PC-3 (cell line): Measurements from ENCODE around the gene PFKFB4. TPM values are rescaled to one million over a fixed set of nuclear protein-coding genes. Genes with fewer than 3 reads are reported as not detected.
"Not testable (repeated sequence)": the region's sequence is repeated elsewhere in the genome, so short reads cannot be mapped to it uniquely, and the experiment has no call there.

ENCODE experiments used
- ATAC-seq: fragments of 200-7000 bp; cut with Tn5 transposase; 2 replicates; pipeline ENCODE4 v1.9.1; 2020; ENCODE audit warnings: mild to moderate bottlenecking, moderate library complexity
- BruUV-seq: library from RNA; stranded (reverse); fragments of 400-500 nt; replicated peaks from 2 replicates; lab custom pipeline; 2021; lab: Mats Ljungman, UMichigan
- CTCF ChIA-PET: fragments of 300-600 bp; sonication (Branson Sonifier 250); formaldehyde crosslinking; loops from one replicate; lab custom pipeline; 2022; ENCODE audit warnings: antibody characterized with exemption; lab: Charles Lee
- POLR2A ChIA-PET: fragments of 300-600 bp; sonication (Branson Sonifier 250); formaldehyde crosslinking; loops from one replicate; lab custom pipeline; 2022; ENCODE audit warnings: antibody characterized with exemption; ENCODE audit not compliant: unreplicated experiment; lab: Charles Lee
- DNase-seq: peaks from one replicate; pipeline ENCODE4 v3.0.0-alpha.2; 2015
- H2AFZ ChIP-seq: fragments of 300-600 bp; sonication (generic); 2 replicates; pipeline ENCODE4 v1.6.0; 2016; ENCODE audit warnings: antibody characterized with exemption, low read length
- H3F3A ChIP-seq: fragments of 300-600 bp; sonication (generic); one replicate; pipeline ENCODE4 v1.6.0; 2017; ENCODE audit warnings: antibody characterized with exemption, low read length, control low read depth, mild to moderate bottlenecking; ENCODE audit not compliant: unreplicated experiment
- H3K27ac ChIP-seq: fragments of 300-600 bp; sonication (generic); 2 replicates; pipeline ENCODE4 v1.5.1; 2016; ENCODE audit warnings: mild to moderate bottlenecking, low read length
- H3K27me3 ChIP-seq: fragments of 300-600 bp; sonication (generic); 2 replicates; pipeline ENCODE4 v1.6.1; 2016; ENCODE audit warnings: low read length, mixed read lengths
- H3K36me3 ChIP-seq: fragments of 300-600 bp; sonication (generic); 2 replicates; pipeline ENCODE4 v1.6.1; 2016; ENCODE audit warnings: low read depth, mixed run types, low read length, mixed read lengths
- H3K4me1 ChIP-seq: fragments of 300-600 bp; sonication (generic); 2 replicates; pipeline ENCODE4 v1.5.1; 2016; ENCODE audit warnings: low read length; ENCODE audit not compliant: insufficient read depth
- H3K4me2 ChIP-seq: fragments of 300-600 bp; sonication (generic); 2 replicates; pipeline ENCODE4 v1.6.0; 2016; ENCODE audit warnings: low read length
- H3K4me3 ChIP-seq: fragments of 300-600 bp; sonication (generic); 2 replicates; pipeline ENCODE4 v1.5.1; 2016; ENCODE audit warnings: mild to moderate bottlenecking, low read length, mixed read lengths
- H3K79me2 ChIP-seq: fragments of 300-600 bp; sonication (generic); 2 replicates; pipeline ENCODE4 v1.6.1; 2017; ENCODE audit warnings: low read length, mixed read lengths
- H3K9ac ChIP-seq: fragments of 300-600 bp; sonication (generic); 2 replicates; pipeline ENCODE4 v1.6.0; 2016; ENCODE audit warnings: mild to moderate bottlenecking, low read length
- H3K9me2 ChIP-seq: fragments of 300-600 bp; sonication (generic); replicated peaks from 2 replicates; pipeline ENCODE4 v1.6.1; 2016; ENCODE audit warnings: mixed run types, low read length, mixed read lengths
- H3K9me3 ChIP-seq: fragments of 300-600 bp; sonication (generic); 2 replicates; pipeline ENCODE4 v1.6.1; 2016; ENCODE audit warnings: low read length, mixed read lengths
- H4K20me1 ChIP-seq: fragments of 300-600 bp; sonication (generic); 2 replicates; pipeline ENCODE4 v1.6.1; 2016; ENCODE audit warnings: low read length, mixed read lengths
- CTCF ChIP-seq: fragments of 300-600 bp; sonication (generic); conservative IDR thresholded peaks from 2 replicates; pipeline ENCODE4 v1.5.1; 2017; ENCODE audit warnings: antibody characterized with exemption, low read depth, mild to moderate bottlenecking, low read length
- EZH2 ChIP-seq: fragments of 300-600 bp; sonication (generic); IDR thresholded peaks from one replicate; pipeline ENCODE4 v1.6.1; 2017; ENCODE audit warnings: antibody characterized with exemption, mild to moderate bottlenecking, low read length; ENCODE audit not compliant: unreplicated experiment
- EZH2phosphoT487 ChIP-seq: fragments of 300-600 bp; sonication (generic); IDR thresholded peaks from 2 replicates; pipeline ENCODE4 v1.6.1; 2018; ENCODE audit warnings: mild to moderate bottlenecking, antibody characterized with exemption, low read length, borderline replicate concordance
- intact Hi-C: fragments of 100-400 bp; cut with micrococcal nuclease; formaldehyde crosslinking; loops from 2 replicates; pipeline ENCODE4 v1.9.0; 2023
- total RNA-seq: library from RNA; depleted of rRNA; stranded (reverse); fragments of >200 nt; gene quantifications from 2 replicates; pipeline ENCODE4 v1.2.3, GENCODE V29; 2014

Gene PFKFB4
- total RNA-seq, 1 experiment from 2014 or later, result 33.5 TPM

DNA sequence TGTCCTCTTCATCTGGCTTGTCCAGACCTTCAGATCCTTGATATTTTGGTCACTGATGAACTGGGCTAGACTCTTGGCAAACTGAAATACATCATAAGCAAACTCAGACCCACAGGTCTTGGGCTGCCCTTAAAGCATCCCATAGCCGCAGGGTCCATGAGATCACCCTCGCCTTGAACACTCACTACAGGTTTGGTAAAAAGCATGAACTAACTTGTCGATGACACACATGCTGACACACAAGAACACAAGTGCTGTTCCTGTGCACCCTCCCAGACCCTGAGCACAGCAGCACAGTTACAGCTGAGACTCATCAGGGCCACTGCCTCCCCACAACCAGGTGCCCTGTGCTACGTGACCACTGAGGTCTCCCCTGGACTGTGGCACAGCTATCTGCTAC is 21.0 kb downstream of the PFKFB4 start:
- no peak overlapping the region for H3K9ac ChIP-seq
- H3K36me3 ChIP-seq, result peaks cover 48% of the 10 kb centered on the region
- no peaks in the 10 kb centered on the region for H3F3A ChIP-seq
- CTCF ChIA-PET, result no interaction called here
- no peaks in the 10 kb centered on the region for H4K20me1 ChIP-seq
- no peak overlapping the region for H3K4me3 ChIP-seq
- no peaks in the 10 kb centered on the region for H3K9me2 ChIP-seq
- intact Hi-C loops, result no loop called here
- BruUV-seq, result no TSS peak
- H3K79me2 ChIP-seq, result no peaks in the 10 kb centered on the region
- H3K9me3 ChIP-seq, result no peaks in the 10 kb centered on the region
- H3K4me1 ChIP-seq, result no peaks in the 10 kb centered on the region
- no peak for TF ChIP-seq CTCF
- TF ChIP-seq EZH2, result no peak
- TF ChIP-seq EZH2phosphoT487, result no peak
- no peak overlapping the region for H3K27ac ChIP-seq
- H3K27me3 ChIP-seq, result no peaks in the 10 kb centered on the region
- H2AFZ ChIP-seq, result no peak overlapping the region
- ATAC-seq (no peak), DNase-seq (no peak)
- no peak overlapping the region for H3K4me2 ChIP-seq
- POLR2A ChIA-PET, result no interaction called here

DNA sequence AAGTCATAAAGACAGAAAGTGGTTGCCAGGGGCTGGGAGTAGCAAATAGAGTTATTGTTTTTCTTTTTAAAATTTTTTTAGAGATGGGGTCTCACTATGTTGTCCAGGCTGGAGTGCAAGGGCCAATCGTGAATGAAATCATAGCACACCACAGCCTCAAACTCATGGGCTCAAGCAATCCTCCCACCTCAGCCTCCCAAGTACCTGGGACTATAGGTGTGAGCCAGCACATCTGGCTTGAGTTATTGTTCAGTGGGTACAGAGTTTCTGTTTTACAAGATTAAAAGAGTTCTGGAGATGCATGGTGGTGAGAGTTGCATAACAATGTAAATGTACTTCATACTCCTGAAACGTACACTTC is 23.6 kb downstream of the PFKFB4 start:
- Histone ChIP-seq H3K9me3 (no peaks in the 10 kb centered on the region), H3K36me3 (peaks cover 52% of the 10 kb centered on the region), H3K9ac (no peak overlapping the region), H3K79me2 (no peaks in the 10 kb centered on the region), H3K4me1 (no peaks in the 10 kb centered on the region), H2AFZ (no peak overlapping the region), H3K4me2 (no peak overlapping the region), H3K4me3 (no peak overlapping the region), H4K20me1 (no peaks in the 10 kb centered on the region), H3K27ac (no peak overlapping the region), H3K9me2 (no peaks in the 10 kb centered on the region), H3F3A (no peaks in the 10 kb centered on the region), H3K27me3 (no peaks in the 10 kb centered on the region)
- intact Hi-C loops, result no loop called here
- ATAC-seq, result no peak
- DNase-seq, result no peak
- ChIA-PET POLR2A (no interaction called here), CTCF (no interaction called here)
- TF ChIP-seq EZH2phosphoT487, result no peak
- no peak for TF ChIP-seq CTCF
- TF ChIP-seq EZH2, result no peak
- no TSS peak for BruUV-seq

DNA sequence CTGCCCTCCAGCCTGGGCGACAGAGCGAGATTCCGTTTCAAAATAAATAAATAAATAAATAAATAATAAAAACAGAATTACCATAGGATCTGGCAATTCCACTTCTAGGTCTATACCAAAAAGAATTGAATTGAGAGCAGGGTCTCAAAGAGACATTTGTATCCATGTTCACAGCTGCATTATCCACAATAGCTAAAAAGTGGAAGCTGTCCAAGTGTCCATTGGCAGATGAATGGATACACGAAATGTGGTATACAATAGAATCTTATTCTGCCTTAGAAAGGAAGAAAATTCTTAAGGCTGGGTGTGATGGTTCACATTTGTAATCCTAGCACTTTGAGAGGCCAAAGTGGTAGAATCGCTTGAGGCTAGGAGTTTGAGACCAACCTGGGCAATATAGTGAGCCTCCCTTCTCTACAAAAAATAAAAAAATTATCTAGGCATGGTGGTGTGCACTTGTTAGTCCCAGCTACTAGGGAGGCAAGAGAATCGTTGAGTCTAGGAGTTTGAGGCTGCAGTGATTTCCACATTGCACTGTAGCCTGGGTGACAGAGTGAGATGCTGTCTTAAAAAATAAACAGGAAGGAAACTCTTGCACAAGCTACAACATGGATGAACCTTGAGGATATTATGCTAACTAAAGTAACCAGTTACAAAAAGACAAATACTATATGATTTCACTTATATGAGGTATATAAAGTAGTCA is 24.2 kb downstream of the PFKFB4 start:
- ATAC-seq (no peak), DNase-seq (no peak)
- Histone ChIP-seq H3K27ac (no peak overlapping the region), H3K4me2 (no peak overlapping the region), H3K9me3 (no peaks in the 10 kb centered on the region), H3K9ac (no peak overlapping the region), H4K20me1 (no peaks in the 10 kb centered on the region), H3F3A (no peaks in the 10 kb centered on the region), H3K4me1 (no peaks in the 10 kb centered on the region), H3K36me3 (peaks cover 55% of the 10 kb centered on the region), H2AFZ (no peak overlapping the region), H3K9me2 (no peaks in the 10 kb centered on the region), H3K27me3 (no peaks in the 10 kb centered on the region), H3K4me3 (no peak overlapping the region), H3K79me2 (no peaks in the 10 kb centered on the region)
- no TSS peak for BruUV-seq
- intact Hi-C loops, result no loop called here
- CTCF ChIA-PET, result no interaction called here
- TF ChIP-seq EZH2, result no peak
- TF ChIP-seq EZH2phosphoT487, result no peak
- TF ChIP-seq CTCF, result no peak
- POLR2A ChIA-PET, result no interaction called here

- POLR2A ChIA-PET, DNase-seq, H3K79me2 ChIP-seq, H3K9me2 ChIP-seq, H3K9ac ChIP-seq, H3K9me3 ChIP-seq, CTCF ChIA-PET, H3K4me1 ChIP-seq, ATAC-seq, H3K4me2 ChIP-seq, BruUV-seq, H3F3A ChIP-seq, H3K27me3 ChIP-seq, intact Hi-C loops, H3K27ac ChIP-seq, H2AFZ ChIP-seq, H4K20me1 ChIP-seq, H3K4me3 ChIP-seq: not testable (repeated sequence)
- H3K36me3 ChIP-seq, result peaks cover 55% of the 10 kb centered on the region
These were observed 25.9 kb downstream of the PFKFB4 start for GRCh38 chr3:48530701-48531100.
